Neural progenitor cell (in vitro differentiated cells): Measurements from ENCODE around the gene NHSL1. TPM values are rescaled to one million over a fixed set of nuclear protein-coding genes. Genes with fewer than 3 reads are reported as not detected.

Experiments
- DNase-seq: peaks from one replicate; pipeline ENCODE4 v3.0.0-alpha.2; 2016; ENCODE audit warnings: low spot score
- H2AFZ ChIP-seq: fragments of 200-600 bp; sonication (generic); replicated peaks from 2 replicates; pipeline ENCODE4 v1.6.1; 2016; ENCODE audit warnings: antibody characterized with exemption
- H3F3A ChIP-seq: fragments of 200-600 bp; sonication (generic); 2 replicates; pipeline ENCODE4 v1.6.1; 2016; ENCODE audit warnings: antibody characterized with exemption, low read depth
- H3K27ac ChIP-seq: fragments of 200-600 bp; sonication (generic); 2 replicates; pipeline ENCODE4 v1.5.1; 2016; ENCODE audit warnings: mild to moderate bottlenecking
- H3K27me3 ChIP-seq: fragments of 200-600 bp; sonication (generic); 2 replicates; pipeline ENCODE4 v1.6.1; 2016; ENCODE audit warnings: mild to moderate bottlenecking, moderate library complexity
- H3K36me3 ChIP-seq: fragments of 200-600 bp; sonication (generic); 2 replicates; pipeline ENCODE4 v1.5.1; 2016
- H3K4me1 ChIP-seq: fragments of 200-600 bp; sonication (generic); 2 replicates; pipeline ENCODE4 v1.6.1; 2016; ENCODE audit warnings: mixed run types
- H3K4me2 ChIP-seq: fragments of 200-600 bp; sonication (generic); 2 replicates; pipeline ENCODE4 v1.6.1; 2016
- H3K4me3 ChIP-seq: fragments of 200-600 bp; sonication (generic); 2 replicates; pipeline ENCODE4 v1.5.1; 2016
- H3K79me2 ChIP-seq: fragments of 200-600 bp; sonication (generic); 2 replicates; pipeline ENCODE4 v1.6.1; 2016; ENCODE audit warnings: low read depth
- H3K9ac ChIP-seq: fragments of 200-600 bp; sonication (generic); 2 replicates; pipeline ENCODE4 v1.6.1; 2016
- H3K9me3 ChIP-seq: fragments of 200-600 bp; sonication (generic); 2 replicates; pipeline ENCODE4 v1.5.1; 2016; ENCODE audit warnings: low read depth
- H4K20me1 ChIP-seq: fragments of 200-600 bp; sonication (generic); 2 replicates; pipeline ENCODE4 v1.6.1; 2016; ENCODE audit warnings: low read depth
- H3K27ac Mint-ChIP-seq: 3 replicates; pipeline ENCODE4 v1.8.0; 2021; ENCODE audit warnings: mixed read lengths
- H3K27me3 Mint-ChIP-seq: 2 replicates; pipeline ENCODE4 v1.8.0; 2022; ENCODE audit warnings: low read depth, mild to moderate bottlenecking, inconsistent platforms, moderate library complexity, mixed read lengths; ENCODE audit not compliant: insufficient read depth
- H3K36me3 Mint-ChIP-seq: 3 replicates; pipeline ENCODE4 v1.8.0; 2021; ENCODE audit warnings: mixed read lengths
- H3K4me1 Mint-ChIP-seq: 3 replicates; pipeline ENCODE4 v1.8.0; 2021; ENCODE audit warnings: mixed read lengths
- H3K4me3 Mint-ChIP-seq: 3 replicates; pipeline ENCODE4 v1.8.0; 2021; ENCODE audit warnings: mild to moderate bottlenecking, moderate library complexity, mixed read lengths
- H3K9me3 Mint-ChIP-seq: 3 replicates; pipeline ENCODE4 v1.8.0; 2020; ENCODE audit warnings: mixed read lengths
- EZH2 ChIP-seq: fragments of 200-600 bp; sonication (generic); IDR thresholded peaks from 2 replicates; pipeline ENCODE4 v1.6.1; 2017; ENCODE audit warnings: antibody characterized with exemption, mild to moderate bottlenecking, moderate library complexity
- EZH2phosphoT487 ChIP-seq: fragments of 200-600 bp; sonication (generic); IDR thresholded peaks from 2 replicates; pipeline ENCODE4 v1.6.1; 2017; ENCODE audit warnings: antibody characterized with exemption
- total RNA-seq: library from RNA; depleted of rRNA; stranded (reverse); fragments of >200 nt; gene quantifications from 2 replicates; pipeline ENCODE4 v1.2.3, GENCODE V29; 2015; ENCODE audit warnings: low replicate concordance
- TF ChIP-seq, protein P1 (sequence below): fragments of 200-600 bp; sonication (generic); IDR thresholded peaks from 2 replicates; pipeline ENCODE4 v1.5.1; 2017; ENCODE audit warnings: antibody characterized with exemption, mild to moderate bottlenecking

NHSL1 gene
- total RNA-seq, 1 donor from 2014 or later = 12.1 TPM

GRCh38 chr6:138421089-138421488, 78.2 kb downstream of the NHSL1 start:
- TF ChIP-seq EZH2 (no peak), EZH2phosphoT487 (no peak)
- TF ChIP-seq, protein P1, sequence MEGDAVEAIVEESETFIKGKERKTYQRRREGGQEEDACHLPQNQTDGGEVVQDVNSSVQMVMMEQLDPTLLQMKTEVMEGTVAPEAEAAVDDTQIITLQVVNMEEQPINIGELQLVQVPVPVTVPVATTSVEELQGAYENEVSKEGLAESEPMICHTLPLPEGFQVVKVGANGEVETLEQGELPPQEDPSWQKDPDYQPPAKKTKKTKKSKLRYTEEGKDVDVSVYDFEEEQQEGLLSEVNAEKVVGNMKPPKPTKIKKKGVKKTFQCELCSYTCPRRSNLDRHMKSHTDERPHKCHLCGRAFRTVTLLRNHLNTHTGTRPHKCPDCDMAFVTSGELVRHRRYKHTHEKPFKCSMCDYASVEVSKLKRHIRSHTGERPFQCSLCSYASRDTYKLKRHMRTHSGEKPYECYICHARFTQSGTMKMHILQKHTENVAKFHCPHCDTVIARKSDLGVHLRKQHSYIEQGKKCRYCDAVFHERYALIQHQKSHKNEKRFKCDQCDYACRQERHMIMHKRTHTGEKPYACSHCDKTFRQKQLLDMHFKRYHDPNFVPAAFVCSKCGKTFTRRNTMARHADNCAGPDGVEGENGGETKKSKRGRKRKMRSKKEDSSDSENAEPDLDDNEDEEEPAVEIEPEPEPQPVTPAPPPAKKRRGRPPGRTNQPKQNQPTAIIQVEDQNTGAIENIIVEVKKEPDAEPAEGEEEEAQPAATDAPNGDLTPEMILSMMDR = no peak
- no peak overlapping the region for H3K4me2 ChIP-seq
- DNase-seq = no peak
- Mint-ChIP-seq H3K9me3 (peaks cover 5% of the 10 kb centered on the region), H3K27me3 (peaks cover 2% of the 10 kb centered on the region), H3K4me3 (no peak overlapping the region), H3K4me1 (no peaks in the 10 kb centered on the region), H3K36me3 (peaks cover 51% of the 10 kb centered on the region), H3K27ac (no peak overlapping the region)
- no peaks in the 10 kb centered on the region for H3K27me3 ChIP-seq
- H3K9ac ChIP-seq = no peak overlapping the region
- H3K79me2 ChIP-seq = no peaks in the 10 kb centered on the region
- no peak overlapping the region for H3K4me3 ChIP-seq
- H2AFZ ChIP-seq = no peak overlapping the region
- H3F3A ChIP-seq = no peaks in the 10 kb centered on the region
- no peaks in the 10 kb centered on the region for H4K20me1 ChIP-seq
- H3K4me1 ChIP-seq = no peaks in the 10 kb centered on the region
- no peaks in the 10 kb centered on the region for H3K9me3 ChIP-seq
- no peaks in the 10 kb centered on the region for H3K36me3 ChIP-seq
- no peak overlapping the region for H3K27ac ChIP-seq

- peaks cover 49% of the 10 kb centered on the region for H3K36me3 Mint-ChIP-seq
- H3F3A ChIP-seq = no peaks in the 10 kb centered on the region
- H3K4me2 ChIP-seq = no peak overlapping the region
- H3K4me3 ChIP-seq = no peak overlapping the region
- TF ChIP-seq EZH2phosphoT487 (no peak), EZH2 (no peak)
- TF ChIP-seq, protein P1 = no peak
- no peaks in the 10 kb centered on the region for H4K20me1 ChIP-seq
- H3K27me3 ChIP-seq = no peaks in the 10 kb centered on the region
- no peaks in the 10 kb centered on the region for H3K4me1 ChIP-seq
- H3K36me3 ChIP-seq = no peaks in the 10 kb centered on the region
- H2AFZ ChIP-seq = no peak overlapping the region
- DNase-seq = no peak
- no peak overlapping the region for H3K27ac ChIP-seq
- H3K79me2 ChIP-seq = no peaks in the 10 kb centered on the region
- no peak overlapping the region for H3K27ac Mint-ChIP-seq
- peaks cover 2% of the 10 kb centered on the region for H3K27me3 Mint-ChIP-seq
- H3K9me3 Mint-ChIP-seq = peaks cover 5% of the 10 kb centered on the region
- no peaks in the 10 kb centered on the region for H3K4me1 Mint-ChIP-seq
- H3K9me3 ChIP-seq = no peaks in the 10 kb centered on the region
- H3K9ac ChIP-seq = no peak overlapping the region
- no peak overlapping the region for H3K4me3 Mint-ChIP-seq
These were observed 78.9 kb downstream of the NHSL1 start for GRCh38 chr6:138420356-138420755.

- Histone ChIP-seq H3K79me2 (no peaks in the 10 kb centered on the region), H3K27me3 (no peaks in the 10 kb centered on the region), H3K27ac (no peak overlapping the region), H3K9me3 (no peaks in the 10 kb centered on the region), H3F3A (no peaks in the 10 kb centered on the region), H3K36me3 (no peaks in the 10 kb centered on the region), H4K20me1 (no peaks in the 10 kb centered on the region), H3K4me1 (no peaks in the 10 kb centered on the region), H3K4me2 (no peak overlapping the region), H3K9ac (no peak overlapping the region), H2AFZ (no peak overlapping the region), H3K4me3 (no peak overlapping the region)
- peaks cover 48% of the 10 kb centered on the region for H3K36me3 Mint-ChIP-seq
- peaks cover 2% of the 10 kb centered on the region for H3K27me3 Mint-ChIP-seq
- no peaks in the 10 kb centered on the region for H3K4me1 Mint-ChIP-seq
- H3K4me3 Mint-ChIP-seq = no peak overlapping the region
- peaks cover 5% of the 10 kb centered on the region for H3K9me3 Mint-ChIP-seq
- H3K27ac Mint-ChIP-seq = no peak overlapping the region
- no peak for DNase-seq
- TF ChIP-seq EZH2 (no peak), EZH2phosphoT487 (no peak)
- TF ChIP-seq, protein P1 = no peak
These were observed 79.5 kb downstream of the NHSL1 start for GRCh38 chr6:138419766-138420165.
